ENCODE data around the gene DROSHA. TPM values are rescaled to one million over a fixed set of nuclear protein-coding genes. Genes with fewer than 3 reads are reported as not detected.

The DROSHA gene
- total RNA-seq, 1 experiment from 2014 or later = 73.5 TPM

DNA sequence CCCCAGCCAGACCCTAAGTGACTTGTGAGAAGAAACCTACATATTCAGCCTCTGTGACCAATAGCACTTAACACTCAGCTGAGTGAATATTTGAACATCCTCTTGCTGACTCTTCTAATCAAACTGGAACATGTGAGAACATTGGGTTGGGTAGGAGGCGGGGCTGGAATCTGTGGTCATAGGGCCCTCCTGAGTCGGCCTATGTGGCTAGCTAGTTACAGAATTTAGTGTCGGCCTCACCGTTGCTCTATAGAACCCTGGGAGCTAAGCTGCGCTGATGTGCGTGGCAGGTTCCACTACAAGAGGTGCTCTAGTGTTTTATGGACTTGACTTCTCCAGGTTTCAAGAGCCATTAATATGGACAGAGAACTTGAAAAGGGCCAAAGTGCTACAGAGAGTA is 138.8 kb downstream of the DROSHA start:
- ChIA-PET RAD21 (ENCODE audit: low non-redundant PET in 1 of 2, low total read pairs in 2 of 2, uncharacterized antibody in 2 of 2, unreplicated experiment in 2 of 2) (no interaction called here), CTCF (no interaction called here), POLR2A (no interaction called here)
- Histone ChIP-seq H3K4me2 (ENCODE audit: low read length) (no peak overlapping the region), H3K9me2 (ENCODE audit: insufficient read depth) (no peaks in the 10 kb centered on the region), H3K27ac (ENCODE audit: low read depth, low read length) (no peak overlapping the region), H3K4me3 (replicated peaks in 1 of 2; ENCODE audit: low read depth in 1 of 2, low read length in 2 of 2) (no peak overlapping the region), H3K9ac (ENCODE audit: low read length) (no peak overlapping the region), H3K9me3 (ENCODE audit: control insufficient read depth in 1 of 2, insufficient read depth in 1 of 2, low read depth in 1 of 2, low read length in 2 of 2) (no peaks in the 10 kb centered on the region), H4K20me1 (ENCODE audit: insufficient read depth) (no peaks in the 10 kb centered on the region), H2AFZ (ENCODE audit: low read depth, low read length, poor library complexity, severe bottlenecking) (no peak overlapping the region), H3K79me2 (ENCODE audit: insufficient read depth, low read length) (no peaks in the 10 kb centered on the region), H3K27me3 (ENCODE audit: insufficient read depth, low read length) (no peaks in the 10 kb centered on the region), H3K36me3 (ENCODE audit: control insufficient read depth in 1 of 2, insufficient read depth in 2 of 2, low read length in 2 of 2) (no peaks in the 10 kb centered on the region), H3K4me1 (ENCODE audit: control insufficient read depth in 1 of 2, insufficient read depth in 2 of 2, low read length in 2 of 2) (no peaks in the 10 kb centered on the region)
- TF ChIP-seq YY1 (IDR thresholded peaks at IDR 0.05; ENCODE audit: extremely low read depth, insufficient replicate concordance, low read depth, low read length) (no peak), JUND (IDR thresholded peaks at IDR 0.05) (no peak), RAD21 (IDR thresholded peaks at IDR 0.05; ENCODE audit: low read depth) (no peak), CEBPB (IDR thresholded peaks at IDR 0.05; ENCODE audit: low read depth) (no peak)
- ATAC-seq (no peak), DNase-seq (ENCODE audit: low read depth, low spot score) (no peak)
- BruUV-seq (replicated peaks) = no TSS peak
- intact Hi-C loops (cut with micrococcal nuclease) = no loop called here

DNA sequence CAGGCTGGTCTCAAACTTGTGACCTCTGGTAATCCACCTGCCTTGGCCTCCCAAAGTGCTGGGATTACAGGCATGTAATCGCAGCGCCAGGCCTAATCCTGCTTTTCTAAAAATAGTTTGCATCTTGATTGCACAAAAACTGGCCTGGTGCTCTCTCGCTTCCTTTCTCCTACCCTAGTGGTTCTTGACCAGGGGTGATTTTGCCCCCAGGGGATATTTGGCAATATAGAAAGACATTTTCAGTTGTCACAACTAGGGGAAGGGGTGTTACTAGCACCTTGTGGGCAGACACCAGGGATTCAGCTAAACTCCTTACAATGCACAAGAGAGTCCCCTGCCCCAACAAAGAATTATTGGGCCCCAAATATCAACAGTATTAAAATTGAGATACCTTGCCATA is 139.8 kb downstream of the DROSHA start:
- H3K27me3 ChIP-seq (ENCODE audit: insufficient read depth, low read length) = no peaks in the 10 kb centered on the region
- no peaks in the 10 kb centered on the region for H3K36me3 ChIP-seq (ENCODE audit: control insufficient read depth in 1 of 2, insufficient read depth in 2 of 2, low read length in 2 of 2)
- TF ChIP-seq, protein P1, sequence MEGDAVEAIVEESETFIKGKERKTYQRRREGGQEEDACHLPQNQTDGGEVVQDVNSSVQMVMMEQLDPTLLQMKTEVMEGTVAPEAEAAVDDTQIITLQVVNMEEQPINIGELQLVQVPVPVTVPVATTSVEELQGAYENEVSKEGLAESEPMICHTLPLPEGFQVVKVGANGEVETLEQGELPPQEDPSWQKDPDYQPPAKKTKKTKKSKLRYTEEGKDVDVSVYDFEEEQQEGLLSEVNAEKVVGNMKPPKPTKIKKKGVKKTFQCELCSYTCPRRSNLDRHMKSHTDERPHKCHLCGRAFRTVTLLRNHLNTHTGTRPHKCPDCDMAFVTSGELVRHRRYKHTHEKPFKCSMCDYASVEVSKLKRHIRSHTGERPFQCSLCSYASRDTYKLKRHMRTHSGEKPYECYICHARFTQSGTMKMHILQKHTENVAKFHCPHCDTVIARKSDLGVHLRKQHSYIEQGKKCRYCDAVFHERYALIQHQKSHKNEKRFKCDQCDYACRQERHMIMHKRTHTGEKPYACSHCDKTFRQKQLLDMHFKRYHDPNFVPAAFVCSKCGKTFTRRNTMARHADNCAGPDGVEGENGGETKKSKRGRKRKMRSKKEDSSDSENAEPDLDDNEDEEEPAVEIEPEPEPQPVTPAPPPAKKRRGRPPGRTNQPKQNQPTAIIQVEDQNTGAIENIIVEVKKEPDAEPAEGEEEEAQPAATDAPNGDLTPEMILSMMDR (IDR thresholded peaks at IDR 0.05 in 2 of 3, conservative IDR thresholded peaks at IDR 0.05 in 1 of 3; ENCODE audit: borderline replicate concordance in 1 of 3, insufficient read depth in 1 of 3, low read depth in 2 of 3, low read length in 2 of 3) = no peak
- no peak for TF ChIP-seq FOSL1 (IDR thresholded peaks at IDR 0.05; ENCODE audit: low read depth)
- TF ChIP-seq, protein P2, sequence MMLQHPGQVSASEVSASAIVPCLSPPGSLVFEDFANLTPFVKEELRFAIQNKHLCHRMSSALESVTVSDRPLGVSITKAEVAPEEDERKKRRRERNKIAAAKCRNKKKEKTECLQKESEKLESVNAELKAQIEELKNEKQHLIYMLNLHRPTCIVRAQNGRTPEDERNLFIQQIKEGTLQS (IDR thresholded peaks at IDR 0.05) = no peak
- no peak for TF ChIP-seq JUND (IDR thresholded peaks at IDR 0.05)
- TF ChIP-seq POLR2AphosphoS5 (IDR thresholded peaks at IDR 0.05; ENCODE audit: low read depth, low read length) = no peak
- TF ChIP-seq CBX3 (IDR thresholded peaks at IDR 0.05; ENCODE audit: low read depth) = no peak
- TF ChIP-seq TCF7L2 (IDR thresholded peaks at IDR 0.05; ENCODE audit: borderline replicate concordance, extremely low read depth, insufficient read depth, insufficient read length) = no peak
- TF ChIP-seq, protein P3, sequence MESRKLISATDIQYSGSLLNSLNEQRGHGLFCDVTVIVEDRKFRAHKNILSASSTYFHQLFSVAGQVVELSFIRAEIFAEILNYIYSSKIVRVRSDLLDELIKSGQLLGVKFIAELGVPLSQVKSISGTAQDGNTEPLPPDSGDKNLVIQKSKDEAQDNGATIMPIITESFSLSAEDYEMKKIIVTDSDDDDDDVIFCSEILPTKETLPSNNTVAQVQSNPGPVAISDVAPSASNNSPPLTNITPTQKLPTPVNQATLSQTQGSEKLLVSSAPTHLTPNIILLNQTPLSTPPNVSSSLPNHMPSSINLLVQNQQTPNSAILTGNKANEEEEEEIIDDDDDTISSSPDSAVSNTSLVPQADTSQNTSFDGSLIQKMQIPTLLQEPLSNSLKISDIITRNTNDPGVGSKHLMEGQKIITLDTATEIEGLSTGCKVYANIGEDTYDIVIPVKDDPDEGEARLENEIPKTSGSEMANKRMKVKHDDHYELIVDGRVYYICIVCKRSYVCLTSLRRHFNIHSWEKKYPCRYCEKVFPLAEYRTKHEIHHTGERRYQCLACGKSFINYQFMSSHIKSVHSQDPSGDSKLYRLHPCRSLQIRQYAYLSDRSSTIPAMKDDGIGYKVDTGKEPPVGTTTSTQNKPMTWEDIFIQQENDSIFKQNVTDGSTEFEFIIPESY (IDR thresholded peaks at IDR 0.05; ENCODE audit: extremely low read depth, insufficient replicate concordance, low read length) = no peak
- no peak for TF ChIP-seq EGR1 (IDR thresholded peaks at IDR 0.05; ENCODE audit: low read depth)
- no peak for TF ChIP-seq EZH2 (IDR thresholded peaks at IDR 0.05)
- TF ChIP-seq RAD21 (IDR thresholded peaks at IDR 0.05; ENCODE audit: low read depth) = no peak
- no peak for TF ChIP-seq EZH2phosphoT487 (IDR thresholded peaks at IDR 0.05; ENCODE audit: borderline replicate concordance)
- no peak for DNase-seq (ENCODE audit: low read depth, low spot score)
- RAD21 ChIA-PET (ENCODE audit: low non-redundant PET in 1 of 2, low total read pairs in 2 of 2, uncharacterized antibody in 2 of 2, unreplicated experiment in 2 of 2) = no interaction called here
- BruUV-seq (replicated peaks) = no TSS peak
- ATAC-seq = no peak
- no peaks in the 10 kb centered on the region for H3K9me2 ChIP-seq (ENCODE audit: insufficient read depth)
- no peak overlapping the region for H2AFZ ChIP-seq (ENCODE audit: low read depth, low read length, poor library complexity, severe bottlenecking)
- CTCF ChIA-PET = no interaction called here
- H4K20me1 ChIP-seq (ENCODE audit: insufficient read depth) = no peaks in the 10 kb centered on the region
- intact Hi-C loops (cut with micrococcal nuclease) = no loop called here
- no peaks in the 10 kb centered on the region for H3K9me3 ChIP-seq (ENCODE audit: control insufficient read depth in 1 of 2, insufficient read depth in 1 of 2, low read depth in 1 of 2, low read length in 2 of 2)
- H3K79me2 ChIP-seq (ENCODE audit: insufficient read depth, low read length) = no peaks in the 10 kb centered on the region
- no peak overlapping the region for H3K27ac ChIP-seq (ENCODE audit: low read depth, low read length)
- no peaks in the 10 kb centered on the region for H3K4me1 ChIP-seq (ENCODE audit: control insufficient read depth in 1 of 2, insufficient read depth in 2 of 2, low read length in 2 of 2)
- no peak overlapping the region for H3K9ac ChIP-seq (ENCODE audit: low read length)
- POLR2A ChIA-PET = no interaction called here
- H3K4me2 ChIP-seq (ENCODE audit: low read length) = no peak overlapping the region
- H3K4me3 ChIP-seq (replicated peaks in 1 of 2; ENCODE audit: low read depth in 1 of 2, low read length in 2 of 2) = no peak overlapping the region
